Type B pancreatic cell (in vitro differentiated cells): ENCODE results near the gene FAM171A2. TPM values are rescaled to one million over a fixed set of nuclear protein-coding genes. Genes with fewer than 3 reads are reported as not detected.

Experiments used
- DNase-seq: peaks from one replicate; pipeline ENCODE4 v3.0.0; 2021; ENCODE audit warnings: mixed read lengths; ENCODE audit not compliant: unreplicated experiment; ENCODE audit errors: extremely low spot score
- H3K27ac Mint-ChIP-seq: 2 replicates; pipeline ENCODE4 v1.8.0; 2021; ENCODE audit warnings: mild to moderate bottlenecking, mixed read lengths
- H3K27me3 Mint-ChIP-seq: 2 replicates; pipeline ENCODE4 v1.8.0; 2021; ENCODE audit warnings: mixed read lengths
- H3K36me3 Mint-ChIP-seq: 2 replicates; pipeline ENCODE4 v1.8.0; 2021; ENCODE audit warnings: mixed read lengths
- H3K4me1 Mint-ChIP-seq: one replicate; pipeline ENCODE4 v1.8.0; 2021; ENCODE audit warnings: mixed read lengths; ENCODE audit not compliant: unreplicated experiment
- H3K4me3 Mint-ChIP-seq: 2 replicates; pipeline ENCODE4 v1.8.0; 2021; ENCODE audit warnings: mild to moderate bottlenecking, mixed read lengths
- H3K9me3 Mint-ChIP-seq: 2 replicates; pipeline ENCODE4 v1.8.0; 2021; ENCODE audit warnings: mixed read lengths
- CTCF ChIP-seq: fragments of 200-600 bp; sonication (generic); conservative IDR thresholded peaks from 2 replicates; pipeline ENCODE4 v1.5.0; 2021; ENCODE audit warnings: antibody characterized with exemption, mild to moderate bottlenecking
- total RNA-seq: library from RNA; stranded (reverse); gene quantifications from 2 replicates; pipeline ENCODE4 v1.2.1, GENCODE V29; 2021; ENCODE audit warnings: low replicate concordance

FAM171A2 gene
- total RNA-seq, 1 donor from 2014 or later, result 34.7 TPM

GRCh38 chr17:44310609-44311376, 52.9 kb downstream of the FAM171A2 start:
- Mint-ChIP-seq H3K9me3 (no peaks in the 10 kb centered on the region), H3K27ac (no peak overlapping the region), H3K27me3 (peaks cover 65% of the 10 kb centered on the region), H3K4me3 (no peak overlapping the region), H3K4me1 (peaks cover 4% of the 10 kb centered on the region), H3K36me3 (no peaks in the 10 kb centered on the region)
- DNase-seq, result no peak
- no peak for TF ChIP-seq CTCF

- H3K27me3 Mint-ChIP-seq, result peaks cover 60% of the 10 kb centered on the region
- no peaks in the 10 kb centered on the region for H3K4me1 Mint-ChIP-seq
- H3K4me3 Mint-ChIP-seq, result peak overlapping the region; percentile 68
- no peak for TF ChIP-seq CTCF
- no peak for DNase-seq
- H3K36me3 Mint-ChIP-seq, result no peaks in the 10 kb centered on the region
- no peaks in the 10 kb centered on the region for H3K9me3 Mint-ChIP-seq
- no peak overlapping the region for H3K27ac Mint-ChIP-seq
These were observed 53.5 kb downstream of the FAM171A2 start for GRCh38 chr17:44310188-44310587.

GRCh38 chr17:44309472-44309871, 54.2 kb downstream of the FAM171A2 start:
- Mint-ChIP-seq H3K27ac (no peak overlapping the region), H3K9me3 (no peaks in the 10 kb centered on the region), H3K4me1 (no peaks in the 10 kb centered on the region), H3K4me3 (peak overlapping the region; percentile 68), H3K36me3 (no peaks in the 10 kb centered on the region), H3K27me3 (peaks cover 62% of the 10 kb centered on the region)
- TF ChIP-seq CTCF, result no peak
- DNase-seq, result no peak

- Mint-ChIP-seq H3K4me1 (no peaks in the 10 kb centered on the region), H3K27ac (no peak overlapping the region), H3K27me3 (peaks cover 59% of the 10 kb centered on the region), H3K4me3 (peak overlapping the region; percentile 51), H3K9me3 (no peaks in the 10 kb centered on the region), H3K36me3 (no peaks in the 10 kb centered on the region)
- TF ChIP-seq CTCF, result no peak
- no peak for DNase-seq
These were observed 54.8 kb downstream of the FAM171A2 start for GRCh38 chr17:44308865-44309264.

GRCh38 chr17:44308320-44308818, 55.3 kb downstream of the FAM171A2 start, which contains the start of gene RUNDC3A:
TSS of gene RUNDC3A (plus strand) at chr17:44308601. CDS start at chr17:44308833, 232 bp downstream.
- Mint-ChIP-seq H3K27me3 (peaks cover 56% of the 10 kb centered on the region), H3K36me3 (no peaks in the 10 kb centered on the region), H3K9me3 (no peaks in the 10 kb centered on the region), H3K4me3 (peak within 1 kb of the TSS; percentile 82), H3K4me1 (no peaks in the 10 kb centered on the region), H3K27ac (peak within 1 kb of the TSS; percentile 18)
- DNase-seq, result peak; percentile 96
- TF ChIP-seq CTCF, result peak; percentile 11
